H1 (cell line): ENCODE measurements around the gene PRSS8. TPM values are rescaled to one million over a fixed set of nuclear protein-coding genes. Genes with fewer than 3 reads are reported as not detected.
A peak's percentile ranks its signal among the peaks of the same experiment; 100 is the strongest.

Source experiments
- ATF3 ChIP-seq: IDR thresholded peaks from 2 replicates; pipeline ENCODE4 v1.6.1; 2011; ENCODE audit warnings: low read depth, mild to moderate bottlenecking, low read length; ENCODE audit not compliant: insufficient read depth
- BCL11A ChIP-seq, 2 experiments: IDR thresholded peaks; one replicate each; pipeline ENCODE4 v1.6.1; 2011; ENCODE audit warnings: low read depth in 2 of 2, low read length in 2 of 2, mild to moderate bottlenecking in 2 of 2
- CBX8 ChIP-seq: fragments of 300-800, 300-1000 bp; sonication (generic); IDR thresholded peaks from 2 replicates; pipeline ENCODE4 v1.7.1; 2016; ENCODE audit warnings: low read depth, low read length, borderline replicate concordance
- CHD2 ChIP-seq: IDR thresholded peaks from 2 replicates; pipeline ENCODE4 v1.6.1; 2012; ENCODE audit warnings: low read length, improper control_type of control experiment
- CREB1 ChIP-seq: IDR thresholded peaks from 2 replicates; pipeline ENCODE4 v1.6.1; 2012; ENCODE audit warnings: inconsistent platforms
- E2F6 ChIP-seq: IDR thresholded peaks from 2 replicates; pipeline ENCODE4 v1.6.1; 2012; ENCODE audit warnings: inconsistent platforms
- EP300 ChIP-seq, 2 experiments: IDR thresholded peaks; 1 replicate in 1 of 2; 2 replicates in 1 of 2; pipeline ENCODE4 v1.6.1; 2011 to 2012; ENCODE audit warnings: low read depth in 2 of 2, low read length in 2 of 2, mild to moderate bottlenecking in 2 of 2, borderline replicate concordance in 1 of 2, inconsistent platforms in 1 of 2, moderate library complexity in 1 of 2
- FOSL1 ChIP-seq: IDR thresholded peaks from 2 replicates; pipeline ENCODE4 v1.6.1; 2011; ENCODE audit warnings: mild to moderate bottlenecking, low read depth, low read length, moderate library complexity; ENCODE audit not compliant: insufficient read depth
- HDAC6 ChIP-seq: IDR thresholded peaks from one replicate; pipeline ENCODE4 v1.7.1; 2012; ENCODE audit warnings: low read depth, mild to moderate bottlenecking, inconsistent platforms, low read length, moderate library complexity
- JUND ChIP-seq: IDR thresholded peaks from 2 replicates; pipeline ENCODE4 v1.6.1; 2011; ENCODE audit warnings: mild to moderate bottlenecking, improper control_type of control experiment, low read length
- KDM1A ChIP-seq: fragments of 200-600, 300-600 bp; sonication (generic); IDR thresholded peaks from 2 replicates; pipeline ENCODE4 v1.7.1; 2016; ENCODE audit warnings: mild to moderate bottlenecking, low read length, borderline replicate concordance
- MAFK ChIP-seq: IDR thresholded peaks from 2 replicates; pipeline ENCODE4 v1.6.1; 2012; ENCODE audit warnings: low read depth, mild to moderate bottlenecking, improper control_type of control experiment, low read length
- MAX ChIP-seq: IDR thresholded peaks from 2 replicates; pipeline ENCODE4 v1.6.1; 2012; ENCODE audit warnings: inconsistent platforms
- NANOG ChIP-seq: IDR thresholded peaks from 2 replicates; pipeline ENCODE4 v1.6.1; 2011; ENCODE audit warnings: low read length, low read depth, mild to moderate bottlenecking, inconsistent platforms; ENCODE audit not compliant: insufficient read depth, poor library complexity, severe bottlenecking
- POLR2A ChIP-seq, 2 experiments: IDR thresholded peaks; 1 replicate in 1 of 2; 2 replicates in 1 of 2; pipeline ENCODE4 v1.6.1; 2011; ENCODE audit warnings: low read depth in 2 of 2, low read length in 2 of 2, mild to moderate bottlenecking in 2 of 2; ENCODE audit errors: control extremely low read depth in 1 of 2
- RFX5 ChIP-seq: IDR thresholded peaks from 2 replicates; pipeline ENCODE4 v1.6.1; 2011; ENCODE audit warnings: low read depth, low read length, improper control_type of control experiment, borderline replicate concordance
- RXRA ChIP-seq: IDR thresholded peaks from 2 replicates; pipeline ENCODE4 v1.6.1; 2011; ENCODE audit warnings: low read depth, mild to moderate bottlenecking, low read length, moderate library complexity; ENCODE audit not compliant: insufficient read depth
- SAP30 ChIP-seq: fragments of 300-600 bp; sonication (generic); IDR thresholded peaks from 2 replicates; pipeline ENCODE4 v1.7.1; 2012; ENCODE audit warnings: low read length, moderate library complexity, mild to moderate bottlenecking, inconsistent platforms; ENCODE audit not compliant: insufficient read depth, insufficient replicate concordance
- SIRT6 ChIP-seq: IDR thresholded peaks from one replicate; pipeline ENCODE4 v1.7.1; 2012; ENCODE audit warnings: low read length, inconsistent platforms
- SRF ChIP-seq: IDR thresholded peaks from 2 replicates; pipeline ENCODE4 v1.6.1; 2011; ENCODE audit warnings: mild to moderate bottlenecking, low read depth, low read length, moderate library complexity
- TAF1 ChIP-seq: IDR thresholded peaks from 2 replicates; pipeline ENCODE4 v1.6.1; 2011; ENCODE audit warnings: mild to moderate bottlenecking, low read depth, low read length
- TAF7 ChIP-seq: optimal IDR thresholded peaks from 2 replicates; pipeline ENCODE3; 2011; ENCODE audit warnings: low read depth, mild to moderate bottlenecking, inconsistent platforms, low read length, moderate library complexity, borderline replicate concordance
- TBP ChIP-seq: IDR thresholded peaks from 2 replicates; pipeline ENCODE4 v1.6.1; 2011; ENCODE audit warnings: low read depth, low read length, improper control_type of control experiment
- TCF12 ChIP-seq: IDR thresholded peaks from 2 replicates; pipeline ENCODE4 v1.6.1; 2011; ENCODE audit warnings: low read depth, mild to moderate bottlenecking, low read length
- TEAD4 ChIP-seq: IDR thresholded peaks from 2 replicates; pipeline ENCODE4 v1.6.1; 2012; ENCODE audit warnings: low read depth, low read length, inconsistent platforms, mixed read lengths
- polyA plus RNA-seq, 7 experiments: library from polyadenylated mRNA; depleted of rRNA in 3 of 7; stranded (reverse) in 5 of 7; unstranded in 2 of 7; fragments of >200 nt in 5 of 7; fragments of 200-250 nt in 2 of 7; gene quantifications; 1 replicate in 5 of 7; 2 replicates in 1 of 7; 4 replicates in 1 of 7; pipeline versions ENCODE4 v1.2.1 to v1.2.3, GENCODE V29; 2011 to 2013; ENCODE audit warnings: missing spikeins in 2 of 7, mixed read lengths in 2 of 7
- total RNA-seq: library from RNA; stranded (reverse); fragmentation: NEBNext Ultra II Directional; extraction: Animal tissue kit (Norgen Biotek cat#: 25700); gene quantifications from 2 replicates; pipeline ENCODE4 v1.2.1, GENCODE V29; 2021

Gene PRSS8
- total and polyA plus RNA-seq, 2 of the 8 experiments (the other 6 are each of a cell fraction or from before 2014, with no cell fraction given), result 87.7 to 273 TPM

GRCh38 chr16:31179219-31179746, 43.8 kb upstream of the PRSS8 start (continued):
- TF ChIP-seq TBP, result no peak
- no peak for TF ChIP-seq TEAD4
- no peak for TF ChIP-seq ATF3
- TF ChIP-seq TCF12, result no peak
- no peak for TF ChIP-seq MAX
- TF ChIP-seq HDAC6, result no peak
- no peak for TF ChIP-seq NANOG
- TF ChIP-seq SAP30, result no peak
- TF ChIP-seq POLR2A (IDR thresholded peaks at IDR 0.05; ENCODE audit: control extremely low read depth in 1 of 2, low read depth in 2 of 2, low read length in 2 of 2), result no peak
- TF ChIP-seq MAFK, result no peak
- no peak for TF ChIP-seq SIRT6
- no peak for TF ChIP-seq TAF7
- TF ChIP-seq E2F6, result no peak
- no peak for TF ChIP-seq TAF1
- TF ChIP-seq BCL11A (IDR thresholded peaks at IDR 0.05; ENCODE audit: low read depth in 2 of 2, low read length in 2 of 2), result no peak
- no peak for TF ChIP-seq EP300 (IDR thresholded peaks at IDR 0.05; ENCODE audit: borderline replicate concordance in 1 of 2, low read depth in 2 of 2, low read length in 2 of 2)
- 0 out of 2 replicates have a peak, but pooled peaks have one; percentile 31 for TF ChIP-seq KDM1A
- TF ChIP-seq CHD2, result no peak
- TF ChIP-seq RXRA, result no peak
- TF ChIP-seq FOSL1, result no peak
- TF ChIP-seq CBX8, result no peak
- TF ChIP-seq RFX5, result no peak
- TF ChIP-seq CREB1, result no peak
- no peak for TF ChIP-seq JUND
- no peak for TF ChIP-seq SRF
